A673 (cell line): ENCODE data around the gene RASL11A. TPM values are rescaled to one million over a fixed set of nuclear protein-coding genes. Genes with fewer than 3 reads are reported as not detected.

Source experiments
- BruUV-seq: library from RNA; stranded (reverse); fragments of 400-500 nt; replicated peaks from 2 replicates; lab custom pipeline; 2021; lab: Mats Ljungman, UMichigan
- CTCF ChIA-PET: fragments of 300-600 bp; sonication (Branson Sonifier 250); formaldehyde crosslinking; loops from one replicate; lab custom pipeline; 2022; ENCODE audit warnings: antibody characterized with exemption; lab: Charles Lee
- POLR2A ChIA-PET: fragments of 300-600 bp; sonication (Branson Sonifier 250); formaldehyde crosslinking; loops from one replicate; lab custom pipeline; 2022; ENCODE audit warnings: antibody characterized with exemption; ENCODE audit not compliant: low non-redundant PET; lab: Charles Lee
- DNase-seq: peaks from one replicate; pipeline ENCODE4 v3.0.0-alpha.2; 2015; ENCODE audit warnings: low spot score
- H3K27ac ChIP-seq: fragments of 200-600 bp; sonication (generic); 2 replicates; pipeline ENCODE4 v1.5.1; 2016; ENCODE audit warnings: mixed run types, low read depth, mild to moderate bottlenecking, mixed read lengths, antibody characterized with exemption, low read length; ENCODE audit not compliant: poor library complexity, severe bottlenecking
- H3K27me3 ChIP-seq: fragments of 200-600 bp; sonication (generic); replicated peaks from 2 replicates; pipeline ENCODE4 v1.6.1; 2017; ENCODE audit warnings: mixed run types, low read depth, mild to moderate bottlenecking, mixed read lengths, antibody characterized with exemption, low read length; ENCODE audit not compliant: insufficient read depth, poor library complexity
- H3K36me3 ChIP-seq: fragments of 200-600 bp; sonication (generic); 2 replicates; pipeline ENCODE4 v1.6.1; 2016; ENCODE audit warnings: mixed run types, mild to moderate bottlenecking, mixed read lengths, antibody characterized with exemption, low read length; ENCODE audit not compliant: insufficient read depth, poor library complexity, severe bottlenecking
- H3K4me1 ChIP-seq: fragments of 200-600 bp; sonication (generic); 2 replicates; pipeline ENCODE4 v1.6.1; 2017; ENCODE audit warnings: mixed run types, mild to moderate bottlenecking, mixed read lengths, antibody characterized with exemption, low read length; ENCODE audit not compliant: insufficient read depth, poor library complexity, severe bottlenecking
- H3K4me3 ChIP-seq: fragments of 200-600 bp; sonication (generic); 2 replicates; pipeline ENCODE4 v1.5.1; 2016; ENCODE audit warnings: low read depth, mixed run types, mild to moderate bottlenecking, mixed read lengths, low read length; ENCODE audit not compliant: poor library complexity, severe bottlenecking
- H3K9me3 ChIP-seq: fragments of 200-600 bp; sonication (generic); 2 replicates; pipeline ENCODE4 v1.6.1; 2016; ENCODE audit warnings: mixed run types, low read depth, mild to moderate bottlenecking, mixed read lengths, antibody characterized with exemption, low read length; ENCODE audit not compliant: poor library complexity, severe bottlenecking
- CTCF ChIP-seq: fragments of 300-800, 200-600 bp; sonication (generic); conservative IDR thresholded peaks from 2 replicates; pipeline ENCODE4 v1.5.1; 2017; ENCODE audit warnings: low read depth, mild to moderate bottlenecking, antibody characterized with exemption, low read length, moderate library complexity, mixed read lengths
- EZH2 ChIP-seq: fragments of 200-600 bp; sonication (generic); IDR thresholded peaks from 2 replicates; pipeline ENCODE4 v1.6.1; 2017; ENCODE audit warnings: borderline replicate concordance, low read depth, mild to moderate bottlenecking, mixed read lengths, antibody characterized with exemption, low read length; ENCODE audit not compliant: poor library complexity, severe bottlenecking
- intact Hi-C: fragments of 100-400 bp; cut with micrococcal nuclease; formaldehyde crosslinking; loops from one replicate; pipeline ENCODE4 v1.10.0; 2022; ENCODE audit not compliant: unreplicated experiment
- total RNA-seq: library from RNA; stranded (reverse); gene quantifications from 2 replicates; pipeline ENCODE4 v1.2.3, GENCODE V29; 2021

Gene RASL11A
- total RNA-seq, 1 experiment from 2014 or later: 1.1 TPM

GRCh38 chr13:27293076-27293691 lies 22.6 kb downstream of the RASL11A start:
- DNase-seq: no peak
- TF ChIP-seq EZH2: no peak
- TF ChIP-seq CTCF: no peak
- intact Hi-C loops: no loop called here
- Histone ChIP-seq H3K36me3 (no peaks in the 10 kb centered on the region), H3K4me3 (no peak overlapping the region), H3K27me3 (peaks cover 11% of the 10 kb centered on the region), H3K4me1 (no peaks in the 10 kb centered on the region), H3K9me3 (no peaks in the 10 kb centered on the region), H3K27ac (no peak overlapping the region)
- BruUV-seq: no TSS peak
- CTCF ChIA-PET: no interaction called here
- POLR2A ChIA-PET: no interaction called here

GRCh38 chr13:27293873-27294515 lies 23.4 kb downstream of the RASL11A start:
- no peaks in the 10 kb centered on the region for H3K36me3 ChIP-seq
- H3K27ac ChIP-seq: no peak overlapping the region
- TF ChIP-seq EZH2 (no peak), CTCF (no peak)
- no peak for DNase-seq
- CTCF ChIA-PET: no interaction called here
- peaks cover 11% of the 10 kb centered on the region for H3K27me3 ChIP-seq
- H3K9me3 ChIP-seq: no peaks in the 10 kb centered on the region
- H3K4me3 ChIP-seq: no peak overlapping the region
- BruUV-seq: no TSS peak
- intact Hi-C loops: no loop called here
- POLR2A ChIA-PET: no interaction called here
- H3K4me1 ChIP-seq: no peaks in the 10 kb centered on the region

- H3K27me3 ChIP-seq: peaks cover 11% of the 10 kb centered on the region
- ChIA-PET CTCF (no interaction called here), POLR2A (no interaction called here)
- no peaks in the 10 kb centered on the region for H3K4me1 ChIP-seq
- TF ChIP-seq CTCF (no peak), EZH2 (no peak)
- no peak for DNase-seq
- no peak overlapping the region for H3K4me3 ChIP-seq
- intact Hi-C loops: no loop called here
- H3K9me3 ChIP-seq: no peaks in the 10 kb centered on the region
- no TSS peak for BruUV-seq
- no peaks in the 10 kb centered on the region for H3K36me3 ChIP-seq
- no peak overlapping the region for H3K27ac ChIP-seq
These were observed 24.5 kb downstream of the RASL11A start for GRCh38 chr13:27295096-27295495.
